B cell (primary cell): Measurements from ENCODE around the gene NUDT16L1. TPM values are rescaled to one million over a fixed set of nuclear protein-coding genes. Genes with fewer than 3 reads are reported as not detected.

Experiments
- ATAC-seq: fragments of 200-7000 bp; cut with Tn5 transposase; one replicate; pipeline ENCODE4 v1.10.0; 2021; ENCODE audit warnings: low read depth, mild to moderate bottlenecking, moderate number of reproducible peaks, moderate library complexity
- CTCF ChIA-PET: fragments of 350-600 bp; sonication (Branson Sonifier 250); formaldehyde crosslinking; loops from one replicate; lab custom pipeline; 2021; ENCODE audit warnings: antibody characterized with exemption, inconsistent platforms; lab: Charles Lee
- POLR2A ChIA-PET: fragments of 350-600 bp; sonication (Branson Sonifier 250); formaldehyde crosslinking; loops from one replicate; lab custom pipeline; 2021; ENCODE audit warnings: antibody characterized with exemption; lab: Charles Lee
- DNase-seq: peaks from one replicate; pipeline ENCODE4 v3.0.0; 2013
- H2AFZ ChIP-seq: 2 replicates; pipeline ENCODE4 v1.6.1; 2012; ENCODE audit warnings: mild to moderate bottlenecking, low read depth, low read length; ENCODE audit not compliant: insufficient read depth, poor library complexity, severe bottlenecking
- H3K27ac ChIP-seq, 2 donors: 1 replicate in 1 of 2; 2 replicates in 1 of 2; pipeline ENCODE4 v1.5.1; 2012 to 2013; ENCODE audit warnings: low read length in 2 of 2, mild to moderate bottlenecking in 2 of 2, moderate library complexity in 1 of 2
- H3K27me3 ChIP-seq, 4 experiments: fragments of 200-600 bp in 1 of 4; sonication (generic) in 1 of 4; replicated peaks in 1 of 4; 1 replicate in 2 of 4; 2 replicates in 2 of 4; pipeline versions ENCODE4 v1.6.1 to v1.7.0; 2013 to 2016; ENCODE audit warnings: low read length in 3 of 4, mild to moderate bottlenecking in 2 of 4, mixed read lengths in 1 of 4, moderate library complexity in 1 of 4; ENCODE audit not compliant: insufficient read depth in 4 of 4, control insufficient read depth in 3 of 4; ENCODE audit errors: control extremely low read depth in 1 of 4
- H3K36me3 ChIP-seq, 2 experiments: replicated peaks in 1 of 2; 1 replicate in 1 of 2; 2 replicates in 1 of 2; pipeline versions ENCODE4 v1.6.1 to v1.7.1; 2013; ENCODE audit warnings: low read length in 1 of 2; ENCODE audit not compliant: insufficient read depth in 2 of 2, control insufficient read depth in 1 of 2; ENCODE audit errors: control extremely low read depth in 1 of 2, extremely low read depth in 1 of 2
- H3K4me1 ChIP-seq, 2 donors: fragments of 200-600 bp in 1 of 2; sonication (generic) in 1 of 2; 1 replicate in 1 of 2; 2 replicates in 1 of 2; pipeline versions ENCODE4 v1.5.1 to v1.6.1; 2013 to 2017; ENCODE audit warnings: low read length in 2 of 2; ENCODE audit not compliant: control insufficient read depth in 2 of 2, insufficient read depth in 2 of 2
- H3K4me2 ChIP-seq: replicated peaks from 2 replicates; pipeline ENCODE3; 2012; ENCODE audit warnings: mild to moderate bottlenecking, low read depth, low read length; ENCODE audit not compliant: poor library complexity, severe bottlenecking
- H3K4me3 ChIP-seq, 5 experiments: fragments of 200-600 bp in 1 of 5; sonication (generic) in 1 of 5; 1 replicate in 3 of 5; 2 replicates in 2 of 5; pipeline versions ENCODE4 v1.5.1 to v1.7.0; 2011 to 2016; ENCODE audit warnings: low read length in 4 of 5, mild to moderate bottlenecking in 4 of 5, low read depth in 2 of 5, control low read depth in 1 of 5, moderate library complexity in 1 of 5; ENCODE audit not compliant: insufficient read depth in 1 of 5; ENCODE audit errors: control extremely low read depth in 1 of 5, extremely low read depth in 1 of 5
- H3K79me2 ChIP-seq: fragments of 200-600 bp; sonication (generic); one replicate; pipeline ENCODE4 v1.6.0; 2016; ENCODE audit warnings: low read length; ENCODE audit not compliant: control insufficient read depth, insufficient read depth
- H3K9ac ChIP-seq: fragments of 200-600 bp; sonication (generic); 2 replicates; pipeline ENCODE4 v1.6.1; 2017; ENCODE audit warnings: mild to moderate bottlenecking, low read length, moderate library complexity
- H3K9me3 ChIP-seq, 3 donors: one replicate each; pipeline versions ENCODE4 v1.6.1 to v1.7.1; 2013; ENCODE audit warnings: low read length in 2 of 3; ENCODE audit not compliant: control insufficient read depth in 2 of 3, insufficient read depth in 1 of 3; ENCODE audit errors: control extremely low read depth in 1 of 3
- H4K20me1 ChIP-seq: 2 replicates; pipeline ENCODE4 v1.6.0; 2012; ENCODE audit warnings: mild to moderate bottlenecking, low read length; ENCODE audit not compliant: insufficient read depth, control insufficient read depth, poor library complexity, severe bottlenecking
- H3K27ac Mint-ChIP-seq: one replicate; pipeline ENCODE4 v1.8.0; 2021; ENCODE audit warnings: mixed read lengths
- H3K27me3 Mint-ChIP-seq: one replicate; pipeline ENCODE4 v1.8.0; 2021; ENCODE audit warnings: mixed read lengths
- H3K4me1 Mint-ChIP-seq: one replicate; pipeline ENCODE4 v1.8.0; 2021; ENCODE audit warnings: mixed read lengths
- H3K4me3 Mint-ChIP-seq: one replicate; pipeline ENCODE4 v1.8.0; 2021; ENCODE audit warnings: mixed read lengths
- H3K9me3 Mint-ChIP-seq: one replicate; pipeline ENCODE4 v1.8.0; 2022; ENCODE audit warnings: mixed read lengths; ENCODE audit not compliant: insufficient read depth
- CTCF ChIP-seq: fragments of 200-600 bp; IDR thresholded peaks from one replicate; pipeline ENCODE4 v1.8.0; 2022; ENCODE audit warnings: antibody characterized with exemption, mild to moderate bottlenecking
- EZH2 ChIP-seq: IDR thresholded peaks from 2 replicates; pipeline ENCODE4 v1.6.1; 2012; ENCODE audit warnings: borderline replicate concordance, low read depth, mild to moderate bottlenecking, moderate library complexity, low read length; ENCODE audit not compliant: insufficient read depth, poor library complexity, severe bottlenecking
- WGBS: methylation state at CpG from one replicate; pipeline ENCODE4 v1.1.5; 2013; ENCODE audit warnings: missing lambda C conversion rate; ENCODE audit not compliant: insufficient coverage; 5-methylcytosine and 5-hydroxymethylcytosine counted together
- intact Hi-C: fragments of 100-400 bp; cut with micrococcal nuclease; formaldehyde crosslinking; loops from one replicate; pipeline ENCODE4 v1.10.0; 2022
- polyA plus RNA-seq: library from polyadenylated mRNA; depleted of rRNA; stranded (reverse); fragments of >200 nt; gene quantifications from 2 replicates; pipeline ENCODE4 v1.2.3, GENCODE V29; 2012
- total RNA-seq, 2 donors: library from RNA; stranded (reverse); fragments of 120-200 nt in 1 of 2; gene quantifications; 1 replicate in 1 of 2; 2 replicates in 1 of 2; pipeline versions ENCODE4 v1.2.3 to v1.2.4, GENCODE V29; 2013 to 2022

NUDT16L1 gene
- total and polyA plus RNA-seq, 2 donors (not counting 1 experiment from before 2014, with no cell fraction given) = 38.5 to 59.2 TPM

GRCh38 chr16:4684763-4685162 lies 8.6 kb upstream of the NUDT16L1 start:
- Mint-ChIP-seq H3K9me3 (no peaks in the 10 kb centered on the region), H3K4me1 (no peaks in the 10 kb centered on the region), H3K4me3 (no peak overlapping the region), H3K27ac (no peak overlapping the region), H3K27me3 (no peaks in the 10 kb centered on the region)
- Histone ChIP-seq H3K9me3 (no peaks in the 10 kb centered on the region), H3K27me3 (no peaks in the 10 kb centered on the region), H2AFZ (no peak overlapping the region), H3K4me2 (no peak overlapping the region), H4K20me1 (no peaks in the 10 kb centered on the region), H3K4me3 (no peak overlapping the region), H3K36me3 (peaks cover 0 to 34% of the 10 kb centered on the region in 2 experiments), H3K9ac (no peak overlapping the region), H3K79me2 (no peaks in the 10 kb centered on the region), H3K4me1 (no peaks in the 10 kb centered on the region), H3K27ac (no peak overlapping the region)
- POLR2A ChIA-PET = interaction anchor here (0.6 kb wide), 1 partner anchor 50 kb away, joined by 3 read pairs; no protein-coding TSS in a partner anchor
- TF ChIP-seq EZH2 = no peak
- no peak for TF ChIP-seq CTCF
- 98% methylated on average over 12 of the region's 13 CpGs for WGBS
- no peak for DNase-seq
- intact Hi-C loops = no loop called here
- CTCF ChIA-PET = no interaction called here
- no peak for ATAC-seq

- H3K27ac ChIP-seq = no peak overlapping the region
- no peaks in the 10 kb centered on the region for H3K4me1 ChIP-seq
- Mint-ChIP-seq H3K4me1 (no peaks in the 10 kb centered on the region), H3K27ac (no peak overlapping the region), H3K9me3 (no peaks in the 10 kb centered on the region), H3K4me3 (no peak overlapping the region), H3K27me3 (no peaks in the 10 kb centered on the region)
- ChIA-PET POLR2A (interaction anchor here (0.6 kb wide), 1 partner anchor 49 kb away, joined by 3 read pairs; no protein-coding TSS in a partner anchor), CTCF (no interaction called here)
- H3K4me2 ChIP-seq = no peak overlapping the region
- H3K27me3 ChIP-seq = no peaks in the 10 kb centered on the region
- no peaks in the 10 kb centered on the region for H4K20me1 ChIP-seq
- H3K9me3 ChIP-seq = no peaks in the 10 kb centered on the region
- TF ChIP-seq CTCF (no peak), EZH2 (no peak)
- H3K36me3 ChIP-seq = peaks cover 0 to 34% of the 10 kb centered on the region in 2 experiments
- DNase-seq (no peak), ATAC-seq (no peak)
- 97% methylated on average over 11 of the region's 13 CpGs for WGBS
- no peak overlapping the region for H3K4me3 ChIP-seq
- no peak overlapping the region for H2AFZ ChIP-seq
- intact Hi-C loops = no loop called here
- H3K79me2 ChIP-seq = no peaks in the 10 kb centered on the region
- H3K9ac ChIP-seq = no peak overlapping the region
Measured at GRCh38 chr16:4685292-4685691, 8.1 kb upstream of the NUDT16L1 start.
